Central memory CD8-positive, alpha-beta T cell (primary cell): ENCODE results near the gene CACNA2D3.

Experiments
- ATAC-seq: fragments of 150-1000 bp; cut with Tn5 transposase; replicated peaks from 2 replicates; pipeline ENCODE4 v1.10.0; 2022; ENCODE audit warnings: mild to moderate bottlenecking, moderate FRiP score, moderate number of reproducible peaks; ENCODE audit not compliant: poor library complexity, severe bottlenecking; ENCODE audit errors: extremely low read depth
- DNase-seq, 2 donors: peaks; one replicate each; pipeline ENCODE4 v3.0.0; 2021; ENCODE audit warnings: low spot score in 2 of 2
- H3K27ac Mint-ChIP-seq: one replicate; pipeline ENCODE4 v1.8.0; 2022; ENCODE audit warnings: low read depth, mild to moderate bottlenecking, moderate library complexity, mixed read lengths
- H3K27me3 Mint-ChIP-seq: one replicate; pipeline ENCODE4 v1.8.0; 2022; ENCODE audit warnings: mixed read lengths
- H3K36me3 Mint-ChIP-seq: one replicate; pipeline ENCODE4 v1.8.0; 2022; ENCODE audit warnings: mild to moderate bottlenecking, moderate library complexity, mixed read lengths; ENCODE audit not compliant: insufficient read depth
- H3K4me1 Mint-ChIP-seq: one replicate; pipeline ENCODE4 v1.8.0; 2022; ENCODE audit warnings: mixed read lengths
- H3K4me3 Mint-ChIP-seq: one replicate; pipeline ENCODE4 v1.8.0; 2022; ENCODE audit warnings: mild to moderate bottlenecking, moderate library complexity, mixed read lengths
- H3K9me3 Mint-ChIP-seq: one replicate; pipeline ENCODE4 v1.8.0; 2022; ENCODE audit warnings: mixed read lengths

CACNA2D3 gene

GRCh38 chr3:54185740-54186139, 63.4 kb downstream of the CACNA2D3 start:
- no peak for ATAC-seq

GRCh38 chr3:54188176-54188791, 65.9 kb downstream of the CACNA2D3 start:
- Mint-ChIP-seq H3K4me3 (no peak overlapping the region), H3K27ac (no peak overlapping the region), H3K27me3 (no peaks in the 10 kb centered on the region), H3K36me3 (no peaks in the 10 kb centered on the region), H3K9me3 (peaks cover 11% of the 10 kb centered on the region), H3K4me1 (no peaks in the 10 kb centered on the region)
- no peak for DNase-seq
- ATAC-seq: no peak

More at GRCh38 chr3:54185740-54186139, 63.4 kb downstream of the CACNA2D3 start:
- Mint-ChIP-seq H3K4me3 (no peak overlapping the region), H3K36me3 (no peaks in the 10 kb centered on the region), H3K27ac (no peak overlapping the region), H3K27me3 (no peaks in the 10 kb centered on the region), H3K4me1 (no peaks in the 10 kb centered on the region), H3K9me3 (peaks cover 11% of the 10 kb centered on the region)
- no peak for DNase-seq

DNA sequence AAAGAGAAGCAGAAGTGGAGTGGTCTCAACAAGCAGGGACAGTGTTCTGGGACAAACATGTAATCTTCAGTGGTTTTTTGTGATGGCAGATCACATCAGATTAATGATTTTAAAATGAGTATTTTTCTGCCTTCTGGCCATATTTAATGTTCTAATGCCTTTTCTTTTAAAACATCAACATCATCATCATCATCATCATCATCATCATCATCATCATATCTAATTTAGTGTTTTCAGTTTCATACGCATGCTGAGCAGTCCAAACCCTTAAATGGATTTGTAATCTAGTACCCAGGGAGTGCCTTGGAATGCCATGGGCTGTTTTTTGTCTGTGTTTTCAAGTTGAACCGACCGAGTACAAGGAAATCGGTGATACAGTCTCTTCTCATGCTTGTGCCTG, 68.9 kb downstream of the CACNA2D3 start:
- DNase-seq: no peak
- Mint-ChIP-seq H3K27me3 (no peaks in the 10 kb centered on the region), H3K36me3 (no peaks in the 10 kb centered on the region), H3K4me3 (no peak overlapping the region), H3K9me3 (peaks cover 6% of the 10 kb centered on the region), H3K27ac (no peak overlapping the region), H3K4me1 (no peaks in the 10 kb centered on the region)
- ATAC-seq: no peak

GRCh38 chr3:54192026-54192425, 69.7 kb downstream of the CACNA2D3 start:
- Mint-ChIP-seq H3K36me3 (no peaks in the 10 kb centered on the region), H3K27me3 (no peaks in the 10 kb centered on the region), H3K27ac (no peak overlapping the region), H3K4me3 (no peak overlapping the region), H3K4me1 (no peaks in the 10 kb centered on the region), H3K9me3 (peaks cover 6% of the 10 kb centered on the region)
- DNase-seq (no peak), ATAC-seq (no peak)

- no peaks in the 10 kb centered on the region for H3K36me3 Mint-ChIP-seq
- no peak overlapping the region for H3K4me3 Mint-ChIP-seq
- no peaks in the 10 kb centered on the region for H3K9me3 Mint-ChIP-seq
- DNase-seq (no peak), ATAC-seq (no peak)
- no peaks in the 10 kb centered on the region for H3K4me1 Mint-ChIP-seq
- H3K27me3 Mint-ChIP-seq: no peaks in the 10 kb centered on the region
- H3K27ac Mint-ChIP-seq: no peak overlapping the region
These were observed 70.7 kb downstream of the CACNA2D3 start for GRCh38 chr3:54193093-54193492.

GRCh38 chr3:54196360-54196991, 74.1 kb downstream of the CACNA2D3 start:
- no peaks in the 10 kb centered on the region for H3K9me3 Mint-ChIP-seq
- H3K27ac Mint-ChIP-seq: no peak overlapping the region
- no peaks in the 10 kb centered on the region for H3K4me1 Mint-ChIP-seq
- DNase-seq: no peak
- no peaks in the 10 kb centered on the region for H3K27me3 Mint-ChIP-seq
- H3K36me3 Mint-ChIP-seq: no peaks in the 10 kb centered on the region
- ATAC-seq: no peak
- H3K4me3 Mint-ChIP-seq: no peak overlapping the region

GRCh38 chr3:54197509-54197908, 75.2 kb downstream of the CACNA2D3 start:
- no peak overlapping the region for H3K4me3 Mint-ChIP-seq
- ATAC-seq (no peak), DNase-seq (no peak)
- H3K9me3 Mint-ChIP-seq: no peaks in the 10 kb centered on the region
- H3K4me1 Mint-ChIP-seq: no peaks in the 10 kb centered on the region
- H3K27ac Mint-ChIP-seq: no peak overlapping the region
- H3K36me3 Mint-ChIP-seq: no peaks in the 10 kb centered on the region
- H3K27me3 Mint-ChIP-seq: no peaks in the 10 kb centered on the region

- ATAC-seq (no peak), DNase-seq (no peak)
- Mint-ChIP-seq H3K36me3 (no peaks in the 10 kb centered on the region), H3K4me3 (no peak overlapping the region), H3K4me1 (no peaks in the 10 kb centered on the region), H3K9me3 (no peaks in the 10 kb centered on the region), H3K27me3 (no peaks in the 10 kb centered on the region), H3K27ac (no peak overlapping the region)
These were observed 76.2 kb downstream of the CACNA2D3 start for GRCh38 chr3:54198556-54198955.

- no peak overlapping the region for H3K4me3 Mint-ChIP-seq
- no peaks in the 10 kb centered on the region for H3K36me3 Mint-ChIP-seq
- no peaks in the 10 kb centered on the region for H3K4me1 Mint-ChIP-seq
- no peak for ATAC-seq
- no peaks in the 10 kb centered on the region for H3K27me3 Mint-ChIP-seq
- H3K9me3 Mint-ChIP-seq: peaks cover 15% of the 10 kb centered on the region
- DNase-seq: no peak
- no peak overlapping the region for H3K27ac Mint-ChIP-seq
These were observed 79.7 kb downstream of the CACNA2D3 start for GRCh38 chr3:54202054-54202453.

DNA sequence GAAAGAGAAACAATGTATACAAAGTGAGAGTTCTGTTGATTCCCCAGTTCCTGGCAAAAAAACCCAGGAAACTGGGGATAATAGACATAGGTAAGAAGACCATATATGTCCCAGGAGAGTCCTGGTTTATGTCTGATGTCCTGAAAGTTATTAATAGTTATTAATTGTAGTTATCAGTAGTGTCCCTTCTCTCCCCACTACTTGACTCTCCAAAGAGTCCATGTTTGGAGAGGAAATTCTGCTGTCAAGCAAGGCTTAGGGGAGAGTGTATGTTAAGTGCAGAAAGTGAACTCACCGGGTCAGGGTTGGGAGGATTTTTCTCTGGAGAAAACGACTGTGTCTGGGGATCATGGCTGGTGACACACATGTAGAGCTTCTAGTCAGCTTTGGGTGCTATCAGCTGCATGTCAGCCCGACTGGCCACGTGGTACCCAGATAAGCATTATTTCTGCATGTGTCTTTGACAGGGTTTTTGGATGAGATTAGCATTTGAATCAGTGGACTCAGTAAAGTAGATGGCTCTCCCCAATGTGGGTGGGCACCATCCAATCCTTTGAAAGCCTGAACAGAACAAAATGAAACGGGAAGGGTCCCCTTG, 80.4 kb downstream of the CACNA2D3 start:
- Mint-ChIP-seq H3K27me3 (no peaks in the 10 kb centered on the region), H3K27ac (no peak overlapping the region), H3K4me1 (no peaks in the 10 kb centered on the region), H3K9me3 (peaks cover 15% of the 10 kb centered on the region), H3K4me3 (no peak overlapping the region), H3K36me3 (no peaks in the 10 kb centered on the region)
- no peak for ATAC-seq
- no peak for DNase-seq

DNA sequence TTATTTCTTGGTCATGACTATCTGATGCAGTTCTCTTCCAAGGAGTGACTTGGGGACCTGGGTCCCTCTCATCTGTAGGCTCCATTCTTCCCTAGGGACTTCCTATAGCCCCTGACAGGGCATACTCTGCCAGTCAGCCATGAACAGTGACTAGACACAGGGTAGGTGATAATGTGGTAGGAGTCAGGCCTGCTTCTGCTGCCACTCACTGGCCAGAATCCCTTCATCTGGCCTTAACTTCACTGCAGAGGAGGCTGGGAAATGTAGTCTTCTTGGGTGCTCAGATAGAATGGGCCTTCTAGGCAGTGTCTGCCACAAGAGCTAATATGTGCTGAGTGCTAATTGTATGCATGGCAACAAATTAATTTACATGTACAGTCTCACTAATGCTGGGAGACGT, 84.5 kb downstream of the CACNA2D3 start:
- H3K4me3 Mint-ChIP-seq: no peak overlapping the region
- H3K36me3 Mint-ChIP-seq: peaks cover 1% of the 10 kb centered on the region
- DNase-seq (no peak), ATAC-seq (no peak)
- no peak overlapping the region for H3K27ac Mint-ChIP-seq
- H3K27me3 Mint-ChIP-seq: no peaks in the 10 kb centered on the region
- H3K9me3 Mint-ChIP-seq: peaks cover 28% of the 10 kb centered on the region
- H3K4me1 Mint-ChIP-seq: no peaks in the 10 kb centered on the region

DNA sequence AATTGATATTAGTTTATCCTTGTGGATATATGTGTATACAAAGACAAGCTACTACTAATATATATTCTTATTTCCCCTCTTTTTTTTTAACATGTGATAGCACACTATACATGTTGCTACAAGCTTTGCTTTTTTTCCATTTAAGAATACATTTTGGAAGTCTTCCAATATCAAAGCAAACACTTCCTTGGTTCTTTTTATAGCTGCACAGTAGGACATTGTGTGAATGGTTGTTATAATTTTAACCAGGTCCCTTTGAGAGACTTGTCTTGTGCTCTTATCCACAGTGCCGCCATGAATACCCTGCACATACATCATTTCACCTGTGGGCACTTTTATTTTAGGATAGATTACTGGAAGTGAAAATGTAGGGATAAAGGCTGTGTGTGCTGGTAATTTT, 88.7 kb downstream of the CACNA2D3 start:
- DNase-seq (no peak), ATAC-seq (no peak)
- H3K4me3 Mint-ChIP-seq: no peak overlapping the region
- peaks cover 1% of the 10 kb centered on the region for H3K36me3 Mint-ChIP-seq
- no peaks in the 10 kb centered on the region for H3K27me3 Mint-ChIP-seq
- H3K9me3 Mint-ChIP-seq: peaks cover 20% of the 10 kb centered on the region
- H3K4me1 Mint-ChIP-seq: no peaks in the 10 kb centered on the region
- no peak overlapping the region for H3K27ac Mint-ChIP-seq

- ATAC-seq (no peak), DNase-seq (no peak)
- peaks cover 1% of the 10 kb centered on the region for H3K36me3 Mint-ChIP-seq
- H3K4me3 Mint-ChIP-seq: no peak overlapping the region
- H3K27ac Mint-ChIP-seq: no peak overlapping the region
- no peaks in the 10 kb centered on the region for H3K27me3 Mint-ChIP-seq
- H3K9me3 Mint-ChIP-seq: peaks cover 20% of the 10 kb centered on the region
- no peaks in the 10 kb centered on the region for H3K4me1 Mint-ChIP-seq
These were observed 90.4 kb downstream of the CACNA2D3 start for GRCh38 chr3:54212723-54213122.
